ENCODE results near the gene NRIP3.

NRIP3 gene

DNA sequence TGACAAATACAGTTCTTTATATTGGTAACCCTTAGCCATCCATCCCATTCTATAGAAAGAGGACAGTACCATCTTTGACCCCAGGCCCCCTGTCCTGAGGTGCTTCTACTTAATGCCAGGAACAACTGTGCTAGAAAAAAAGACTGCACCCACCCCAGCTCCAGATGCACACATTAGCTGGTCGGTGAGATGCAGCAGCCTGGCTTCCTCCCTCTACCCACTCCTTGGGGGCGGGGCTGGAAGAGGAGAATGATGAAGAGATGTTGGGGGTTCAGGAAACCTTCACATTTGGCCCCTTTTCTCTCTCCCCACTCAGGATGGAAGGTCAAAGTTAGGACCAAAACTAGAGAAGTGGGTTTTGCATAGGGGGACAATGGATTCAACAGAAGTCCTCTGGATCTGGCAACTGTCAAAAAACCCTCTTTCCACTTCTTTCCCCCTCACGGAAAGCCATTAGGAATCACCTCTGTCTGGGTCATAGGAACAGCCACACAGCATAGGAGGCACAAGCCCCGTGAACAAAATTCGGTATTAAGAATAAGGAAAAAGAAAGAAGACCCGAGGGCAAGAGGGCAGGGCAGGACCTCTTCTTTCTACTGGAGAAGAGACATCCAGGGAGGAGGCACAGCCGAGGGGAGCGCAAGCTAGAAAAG is 755 bp downstream of the NRIP3 start:
- ChIA-PET POLR2A (no interaction called here), CTCF (interaction anchor here (0.9 to 7.1 kb wide), 4 partner anchors 10 to 136 kb away, joined by 3 to 62 read pairs (median 5); no protein-coding TSS in a partner anchor)
- TF ChIP-seq, protein P1, sequence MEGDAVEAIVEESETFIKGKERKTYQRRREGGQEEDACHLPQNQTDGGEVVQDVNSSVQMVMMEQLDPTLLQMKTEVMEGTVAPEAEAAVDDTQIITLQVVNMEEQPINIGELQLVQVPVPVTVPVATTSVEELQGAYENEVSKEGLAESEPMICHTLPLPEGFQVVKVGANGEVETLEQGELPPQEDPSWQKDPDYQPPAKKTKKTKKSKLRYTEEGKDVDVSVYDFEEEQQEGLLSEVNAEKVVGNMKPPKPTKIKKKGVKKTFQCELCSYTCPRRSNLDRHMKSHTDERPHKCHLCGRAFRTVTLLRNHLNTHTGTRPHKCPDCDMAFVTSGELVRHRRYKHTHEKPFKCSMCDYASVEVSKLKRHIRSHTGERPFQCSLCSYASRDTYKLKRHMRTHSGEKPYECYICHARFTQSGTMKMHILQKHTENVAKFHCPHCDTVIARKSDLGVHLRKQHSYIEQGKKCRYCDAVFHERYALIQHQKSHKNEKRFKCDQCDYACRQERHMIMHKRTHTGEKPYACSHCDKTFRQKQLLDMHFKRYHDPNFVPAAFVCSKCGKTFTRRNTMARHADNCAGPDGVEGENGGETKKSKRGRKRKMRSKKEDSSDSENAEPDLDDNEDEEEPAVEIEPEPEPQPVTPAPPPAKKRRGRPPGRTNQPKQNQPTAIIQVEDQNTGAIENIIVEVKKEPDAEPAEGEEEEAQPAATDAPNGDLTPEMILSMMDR (IDR thresholded peaks at IDR 0.05; ENCODE audit: control extremely low read depth, extremely low read depth, low read depth, missing control alignments): no peak
- DNase-seq (ENCODE audit: extremely low spot score): no peak

DNA sequence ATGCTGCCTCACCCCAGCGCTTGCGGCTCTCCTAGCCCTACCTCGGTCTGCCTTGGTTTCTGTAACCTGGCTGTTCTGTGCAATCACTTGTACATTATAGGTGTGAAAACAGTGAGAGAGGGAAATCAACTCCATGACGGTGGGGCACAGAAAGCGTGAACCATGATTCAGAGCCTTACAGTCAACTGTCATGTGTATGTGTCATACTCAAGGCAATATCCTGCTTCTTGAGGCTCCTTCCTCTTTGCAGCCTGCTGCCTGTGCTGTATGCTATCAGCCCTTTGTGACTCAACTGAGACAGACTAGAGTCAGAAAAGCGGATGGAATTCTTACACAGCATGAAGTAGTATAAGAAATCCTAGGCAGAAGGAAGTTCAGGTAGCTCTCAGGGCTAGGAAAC is 2.1 kb downstream of the NRIP3 start:
- TF ChIP-seq, protein P1 (IDR thresholded peaks at IDR 0.05; ENCODE audit: control extremely low read depth, extremely low read depth, low read depth, missing control alignments): no peak
- ChIA-PET CTCF (interaction anchor here (7.1 kb wide), 1 partner anchor 14 kb away, joined by 62 read pairs; no protein-coding TSS in a partner anchor), POLR2A (no interaction called here)
- no peak for DNase-seq (ENCODE audit: extremely low spot score)

DNA sequence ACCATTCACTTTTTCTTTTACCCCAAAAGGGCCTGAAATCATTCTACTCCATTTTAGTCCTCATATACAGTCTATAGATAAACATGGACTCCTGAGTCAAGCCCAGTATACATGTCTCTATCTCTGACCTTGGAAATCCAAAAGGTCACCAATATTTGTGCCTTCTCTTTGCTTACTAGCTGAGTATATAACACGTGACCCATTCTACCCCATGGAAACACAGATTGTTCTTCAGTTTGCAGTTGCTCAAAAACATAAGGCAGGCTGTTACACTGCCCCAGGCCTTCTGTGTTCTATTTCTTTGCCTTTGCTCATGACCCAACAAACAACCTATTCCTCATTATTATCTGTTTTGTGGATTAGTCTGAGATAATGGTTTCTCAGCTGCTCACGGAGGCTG is 5.8 kb downstream of the NRIP3 start:
- ChIA-PET CTCF (interaction anchor here (1.6 to 7.1 kb wide), 4 partner anchors 9 to 140 kb away, joined by 3 to 62 read pairs (median 8); no protein-coding TSS in a partner anchor), POLR2A (no interaction called here)
- DNase-seq (ENCODE audit: extremely low spot score): no peak
- TF ChIP-seq, protein P1 (IDR thresholded peaks at IDR 0.05; ENCODE audit: control extremely low read depth, extremely low read depth, low read depth, missing control alignments): no peak

DNA sequence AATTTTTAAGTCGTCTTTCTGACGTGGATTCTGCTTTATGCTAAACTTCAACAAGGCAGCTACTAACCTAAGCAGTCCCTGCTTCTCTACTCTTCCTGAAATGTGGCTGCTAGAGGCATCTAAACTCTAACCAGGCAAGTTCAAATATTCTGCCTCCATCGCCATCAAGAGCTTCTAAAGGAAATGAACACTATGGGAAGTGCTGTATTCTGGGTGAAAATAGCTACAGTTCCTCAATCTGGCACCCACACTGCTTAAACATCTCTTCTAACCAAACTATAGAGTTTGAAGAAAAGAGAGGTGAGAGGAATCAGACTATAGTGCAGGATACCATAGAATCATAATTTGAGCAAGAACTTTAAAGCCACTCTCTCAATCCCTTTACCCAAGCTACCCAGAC is 6.3 kb downstream of the NRIP3 start:
- TF ChIP-seq, protein P1 (IDR thresholded peaks at IDR 0.05; ENCODE audit: control extremely low read depth, extremely low read depth, low read depth, missing control alignments): no peak
- DNase-seq (ENCODE audit: extremely low spot score): no peak
- CTCF ChIA-PET: interaction anchor here (1.6 to 7.1 kb wide), 4 partner anchors 9 to 141 kb away, joined by 3 to 62 read pairs (median 8); no protein-coding TSS in a partner anchor
- POLR2A ChIA-PET: no interaction called here

DNA sequence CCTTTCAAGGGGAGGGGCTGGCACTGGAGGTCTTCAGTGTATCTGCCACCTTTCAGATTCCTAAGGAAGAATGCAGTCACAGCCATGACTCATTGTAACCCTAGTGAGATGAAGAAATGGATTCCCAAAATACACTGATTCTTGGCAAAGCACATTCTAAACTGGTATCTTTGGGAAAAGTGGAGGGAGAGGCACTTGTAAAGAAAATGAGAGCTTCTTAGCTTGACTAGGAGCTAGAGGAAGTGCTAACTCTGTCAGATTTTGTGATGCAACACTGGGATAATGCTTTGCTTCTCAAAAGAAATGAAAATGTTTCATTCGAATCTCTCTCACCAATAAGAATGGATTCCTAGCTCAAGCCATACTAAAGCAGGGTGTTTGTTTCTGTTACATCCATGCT is 14.3 kb downstream of the NRIP3 start:
- CTCF ChIA-PET: no interaction called here
- POLR2A ChIA-PET: no interaction called here
- TF ChIP-seq, protein P1 (IDR thresholded peaks at IDR 0.05; ENCODE audit: control extremely low read depth, extremely low read depth, low read depth, missing control alignments): no peak
- no peak for DNase-seq (ENCODE audit: extremely low spot score)

DNA sequence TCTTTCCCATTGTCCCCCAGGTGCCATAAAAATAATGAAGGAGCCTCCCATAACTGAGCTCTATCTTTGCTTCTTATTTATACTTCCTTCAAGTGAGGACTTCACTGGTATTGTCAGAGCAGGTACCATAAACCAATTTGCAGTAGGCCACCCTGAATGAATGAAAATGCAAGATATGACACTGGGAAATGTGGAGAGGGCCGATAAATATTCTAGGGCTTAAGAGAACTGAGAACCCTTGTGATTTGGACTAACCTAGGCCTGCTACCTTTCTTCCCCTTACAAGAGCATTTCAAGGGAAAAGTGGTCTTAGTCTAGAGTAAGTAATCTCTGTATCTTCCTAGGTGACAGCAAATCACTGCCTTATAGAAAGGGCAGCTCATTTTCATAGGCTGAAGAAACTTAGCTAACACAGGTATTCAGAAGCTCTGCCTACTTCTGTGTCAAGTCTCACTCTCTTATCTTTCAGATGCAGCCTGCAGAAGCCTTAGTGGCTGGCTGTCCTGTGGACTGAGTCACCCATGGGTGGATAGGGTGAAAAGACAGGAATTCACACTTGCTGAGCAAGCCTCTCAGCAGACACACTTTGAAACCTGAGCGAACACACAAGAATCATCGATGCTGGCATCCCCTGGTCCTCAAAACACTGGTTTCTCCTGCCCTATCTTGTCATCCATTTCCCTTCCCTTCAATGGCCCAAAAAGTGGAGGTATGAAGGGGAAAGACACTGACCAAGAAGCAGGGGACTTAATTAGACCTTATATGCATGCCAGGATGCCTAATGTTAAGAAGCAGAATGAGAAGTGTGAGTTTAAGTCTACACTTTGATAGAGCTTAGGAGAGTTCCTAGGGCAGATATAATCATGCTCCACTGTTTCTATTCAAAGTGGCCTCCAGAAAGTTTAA is 15.2 kb downstream of the NRIP3 start:
- POLR2A ChIA-PET: no interaction called here
- TF ChIP-seq, protein P1 (IDR thresholded peaks at IDR 0.05; ENCODE audit: control extremely low read depth, extremely low read depth, low read depth, missing control alignments): no peak
- DNase-seq (ENCODE audit: extremely low spot score): no peak
- CTCF ChIA-PET: interaction anchor here (1.0 to 1.6 kb wide), 4 partner anchors 9 to 29 kb away, joined by 3 to 9 read pairs (median 4); no protein-coding TSS in a partner anchor

Data from GM10248 (cell line).